ENCODE data around the gene UBR3. TPM values are rescaled to one million over a fixed set of nuclear protein-coding genes. Genes with fewer than 3 reads are reported as not detected.

Gene UBR3
- total RNA-seq, 1 experiment from 2014 or later: 16.4 TPM

DNA sequence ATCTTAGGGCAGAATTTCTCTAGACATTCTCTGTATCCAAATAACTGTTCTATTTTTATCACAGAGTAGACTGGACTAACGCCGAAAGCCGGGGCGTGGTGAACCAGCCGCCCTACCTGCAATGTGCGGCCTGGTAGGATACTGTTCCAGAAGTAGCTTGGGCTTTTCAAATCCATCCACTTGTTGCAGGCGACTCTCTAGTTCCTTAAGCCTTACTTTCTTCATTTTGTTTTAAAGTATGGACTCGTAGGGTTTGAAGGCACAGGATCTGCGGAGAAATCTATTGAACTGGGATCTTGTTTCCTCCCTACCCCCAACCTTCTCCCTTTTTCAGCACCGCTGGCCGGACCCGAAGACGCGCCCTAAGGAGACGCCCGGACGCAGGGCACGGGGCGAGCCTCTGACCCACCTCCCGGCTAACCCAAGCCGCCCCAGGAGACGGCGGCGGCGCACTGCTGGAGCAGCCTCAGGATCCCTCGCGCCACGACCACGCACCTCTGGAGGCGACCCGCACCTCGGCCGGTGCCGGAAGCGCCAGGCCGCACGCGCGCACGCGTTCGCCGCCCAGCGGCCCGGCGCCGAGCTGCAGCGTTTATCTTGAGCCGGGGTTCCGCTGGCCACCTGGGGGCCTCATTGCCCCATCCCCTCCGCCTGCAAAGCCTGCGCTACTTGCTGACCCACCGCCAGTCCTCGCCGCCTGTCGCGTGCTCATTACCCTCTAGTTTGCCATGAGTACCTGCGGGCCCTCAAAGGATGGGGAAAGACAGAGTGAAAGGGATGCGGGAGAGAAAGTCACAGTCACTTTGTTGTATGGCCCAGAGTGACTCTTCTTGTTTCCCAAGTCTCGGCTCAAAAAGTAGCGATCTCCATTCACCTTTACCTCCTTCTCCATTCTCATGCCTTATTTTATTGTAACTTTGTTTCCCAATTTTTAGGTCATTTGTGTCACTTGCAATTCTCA, 2.6 kb upstream of the UBR3 start, which contains the start of gene METTL5 (continued):
- TF ChIP-seq PREB (CRISPR knock-in tag; IDR thresholded peaks at IDR 0.05; ENCODE audit: borderline replicate concordance): 0 out of 2 replicates have a peak, but pooled peaks have one; percentile 23
- TF ChIP-seq CTCF (IDR thresholded peaks at IDR 0.05): peak; percentile 78
- no peak for TF ChIP-seq E2F4 (CRISPR knock-in tag; IDR thresholded peaks at IDR 0.05; ENCODE audit: borderline replicate concordance, low read depth)
- no peak for TF ChIP-seq ZNF512 (CRISPR knock-in tag; IDR thresholded peaks at IDR 0.05; ENCODE audit: borderline replicate concordance)
- 0 out of 2 replicates have a peak, but pooled peaks have one; percentile 3 for TF ChIP-seq ZNF423 (CRISPR knock-in tag; IDR thresholded peaks at IDR 0.05)
- TF ChIP-seq, protein P1, sequence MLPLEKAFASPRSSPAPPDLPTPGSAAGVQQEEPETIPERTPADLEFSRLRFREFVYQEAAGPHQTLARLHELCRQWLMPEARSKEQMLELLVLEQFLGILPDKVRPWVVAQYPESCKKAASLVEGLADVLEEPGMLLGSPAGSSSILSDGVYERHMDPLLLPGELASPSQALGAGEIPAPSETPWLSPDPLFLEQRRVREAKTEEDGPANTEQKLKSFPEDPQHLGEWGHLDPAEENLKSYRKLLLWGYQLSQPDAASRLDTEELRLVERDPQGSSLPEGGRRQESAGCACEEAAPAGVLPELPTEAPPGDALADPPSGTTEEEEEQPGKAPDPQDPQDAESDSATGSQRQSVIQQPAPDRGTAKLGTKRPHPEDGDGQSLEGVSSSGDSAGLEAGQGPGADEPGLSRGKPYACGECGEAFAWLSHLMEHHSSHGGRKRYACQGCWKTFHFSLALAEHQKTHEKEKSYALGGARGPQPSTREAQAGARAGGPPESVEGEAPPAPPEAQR (CRISPR knock-in tag; IDR thresholded peaks at IDR 0.05): no peak
- no peak for TF ChIP-seq ATF3 (CRISPR knock-in tag; conservative IDR thresholded peaks at IDR 0.05)
- TF ChIP-seq, protein P2, sequence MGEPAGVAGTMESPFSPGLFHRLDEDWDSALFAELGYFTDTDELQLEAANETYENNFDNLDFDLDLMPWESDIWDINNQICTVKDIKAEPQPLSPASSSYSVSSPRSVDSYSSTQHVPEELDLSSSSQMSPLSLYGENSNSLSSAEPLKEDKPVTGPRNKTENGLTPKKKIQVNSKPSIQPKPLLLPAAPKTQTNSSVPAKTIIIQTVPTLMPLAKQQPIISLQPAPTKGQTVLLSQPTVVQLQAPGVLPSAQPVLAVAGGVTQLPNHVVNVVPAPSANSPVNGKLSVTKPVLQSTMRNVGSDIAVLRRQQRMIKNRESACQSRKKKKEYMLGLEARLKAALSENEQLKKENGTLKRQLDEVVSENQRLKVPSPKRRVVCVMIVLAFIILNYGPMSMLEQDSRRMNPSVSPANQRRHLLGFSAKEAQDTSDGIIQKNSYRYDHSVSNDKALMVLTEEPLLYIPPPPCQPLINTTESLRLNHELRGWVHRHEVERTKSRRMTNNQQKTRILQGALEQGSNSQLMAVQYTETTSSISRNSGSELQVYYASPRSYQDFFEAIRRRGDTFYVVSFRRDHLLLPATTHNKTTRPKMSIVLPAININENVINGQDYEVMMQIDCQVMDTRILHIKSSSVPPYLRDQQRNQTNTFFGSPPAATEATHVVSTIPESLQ (CRISPR knock-in tag; IDR thresholded peaks at IDR 0.05): no peak
- no peak for TF ChIP-seq IRF1 (CRISPR knock-in tag; IDR thresholded peaks at IDR 0.05)

- peak overlapping the region; percentile 51 for H3K27ac Mint-ChIP-seq
- CTCF ChIA-PET: interaction anchor here (0.8 to 1.2 kb wide), 3 partner anchors 49 to 396 kb away, joined by 3 to 8 read pairs (median 3); no protein-coding TSS in a partner anchor
- no peak for TF ChIP-seq GTF2I (CRISPR knock-in tag; conservative IDR thresholded peaks at IDR 0.05)
- no peak for TF ChIP-seq ZNF423 (CRISPR knock-in tag; IDR thresholded peaks at IDR 0.05)
- TF ChIP-seq ZNF512 (CRISPR knock-in tag; IDR thresholded peaks at IDR 0.05; ENCODE audit: borderline replicate concordance): no peak
- TF ChIP-seq CTCF (IDR thresholded peaks at IDR 0.05): no peak
- no peak for TF ChIP-seq MXD4 (CRISPR knock-in tag; IDR thresholded peaks at IDR 0.05; ENCODE audit: borderline replicate concordance)
Observed at GRCh38 chr2:169828141-169828811, 1.0 kb downstream of the UBR3 start.

More at GRCh38 chr2:169828141-169828811, 1.0 kb downstream of the UBR3 start:
- Mint-ChIP-seq H3K9me3 (0 out of 2 replicates have a peak, but pooled peaks cover 6% of the 10 kb centered on the region), H3K4me1 (peaks cover 24% of the 10 kb centered on the region), H3K27me3 (ENCODE audit: low read depth) (peaks cover 9% of the 10 kb centered on the region), H3K4me3 (peak overlapping the region; percentile 93), H3K36me3 (peaks cover 8% of the 10 kb centered on the region)
- ATAC-seq (peak; percentile 2; the same call in 1 of the 2 replicates), DNase-seq (ENCODE audit: low spot score) (no peak)
- POLR2A ChIA-PET: interaction anchor here (0.5 to 0.6 kb wide), 2 partner anchors 14 to 1046 kb away, joined by 3 to 7 read pairs; no protein-coding TSS in a partner anchor

Data from WTC11 (cell line).